ENCODE measurements around the gene CWC27. TPM values are rescaled to one million over a fixed set of nuclear protein-coding genes. Genes with fewer than 3 reads are reported as not detected.

Gene CWC27
- total RNA-seq, 4 donors from 2014 or later: 9.6 to 18.4 (median 12.6) TPM

DNA sequence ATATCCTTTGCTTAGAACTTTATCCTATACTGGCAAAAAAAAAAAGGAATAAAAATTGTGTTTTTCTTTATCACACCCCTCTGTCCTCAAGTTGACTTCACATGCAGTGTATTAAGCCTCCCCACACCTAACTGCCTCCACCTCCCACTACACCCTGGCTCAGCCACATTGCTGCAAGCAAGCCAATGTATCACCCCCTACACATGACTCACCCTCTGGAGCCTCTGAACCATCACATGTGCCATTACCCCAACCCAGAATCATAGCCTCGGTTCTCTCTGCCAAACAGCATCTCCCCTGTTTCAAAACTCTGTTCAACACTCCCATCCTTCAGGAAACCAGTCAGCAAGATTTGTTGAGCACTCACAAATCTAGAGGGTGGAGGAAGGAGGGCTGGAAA is 209.0 kb downstream of the CWC27 start:
- ATAC-seq (ENCODE audit: low FRiP score) (peak; percentile 98), DNase-seq (ENCODE audit: low spot score) (no peak)
- TF ChIP-seq, protein P1, sequence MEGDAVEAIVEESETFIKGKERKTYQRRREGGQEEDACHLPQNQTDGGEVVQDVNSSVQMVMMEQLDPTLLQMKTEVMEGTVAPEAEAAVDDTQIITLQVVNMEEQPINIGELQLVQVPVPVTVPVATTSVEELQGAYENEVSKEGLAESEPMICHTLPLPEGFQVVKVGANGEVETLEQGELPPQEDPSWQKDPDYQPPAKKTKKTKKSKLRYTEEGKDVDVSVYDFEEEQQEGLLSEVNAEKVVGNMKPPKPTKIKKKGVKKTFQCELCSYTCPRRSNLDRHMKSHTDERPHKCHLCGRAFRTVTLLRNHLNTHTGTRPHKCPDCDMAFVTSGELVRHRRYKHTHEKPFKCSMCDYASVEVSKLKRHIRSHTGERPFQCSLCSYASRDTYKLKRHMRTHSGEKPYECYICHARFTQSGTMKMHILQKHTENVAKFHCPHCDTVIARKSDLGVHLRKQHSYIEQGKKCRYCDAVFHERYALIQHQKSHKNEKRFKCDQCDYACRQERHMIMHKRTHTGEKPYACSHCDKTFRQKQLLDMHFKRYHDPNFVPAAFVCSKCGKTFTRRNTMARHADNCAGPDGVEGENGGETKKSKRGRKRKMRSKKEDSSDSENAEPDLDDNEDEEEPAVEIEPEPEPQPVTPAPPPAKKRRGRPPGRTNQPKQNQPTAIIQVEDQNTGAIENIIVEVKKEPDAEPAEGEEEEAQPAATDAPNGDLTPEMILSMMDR (IDR thresholded peaks at IDR 0.05): no peak

DNA sequence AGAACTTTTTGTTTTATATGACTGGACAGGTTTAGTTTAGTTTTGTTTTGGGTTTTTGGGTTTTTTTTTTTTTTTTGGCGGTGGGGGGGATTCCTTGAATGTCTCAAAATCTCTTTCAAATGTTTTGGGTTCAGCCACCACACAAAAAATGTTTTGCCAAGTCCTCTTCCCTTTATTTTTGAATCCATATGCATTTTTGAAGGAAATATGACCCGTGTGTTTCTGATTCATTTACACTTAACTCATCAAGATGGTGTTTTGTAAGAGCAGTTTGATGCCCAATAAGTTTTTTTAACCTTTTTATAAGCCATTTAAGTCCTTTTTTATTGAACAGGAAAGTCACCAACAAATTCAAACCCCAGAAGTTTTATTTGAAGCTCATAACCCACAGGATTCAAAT is 209.8 kb downstream of the CWC27 start:
- no peak for DNase-seq (ENCODE audit: low spot score)
- ATAC-seq (ENCODE audit: low FRiP score): no peak

DNA sequence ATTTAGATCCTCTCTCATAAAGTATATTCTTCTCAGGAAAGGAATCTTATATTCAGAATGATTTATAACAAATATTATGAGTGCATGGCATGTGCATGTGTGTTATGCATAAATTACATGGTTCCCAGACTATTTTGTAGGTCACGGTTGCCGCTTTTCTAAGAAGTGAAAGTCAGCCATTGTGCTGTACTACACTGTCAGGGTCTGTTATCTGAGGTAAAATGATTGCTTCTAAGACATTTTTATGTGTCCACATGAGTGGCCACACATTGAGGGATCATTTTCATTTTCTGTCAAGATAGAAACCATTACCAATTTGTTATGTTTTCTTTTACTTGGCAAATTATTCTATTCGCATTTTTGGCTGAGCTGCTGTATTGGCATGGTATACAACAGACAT is 210.8 kb downstream of the CWC27 start:
- TF ChIP-seq, protein P1 (IDR thresholded peaks at IDR 0.05): no peak
- ATAC-seq (ENCODE audit: low FRiP score) (no peak), DNase-seq (ENCODE audit: low spot score) (no peak)

More for the DNA sequence above, 209.8 kb downstream of the CWC27 start:
- TF ChIP-seq, protein P1 (IDR thresholded peaks at IDR 0.05): no peak

DNA sequence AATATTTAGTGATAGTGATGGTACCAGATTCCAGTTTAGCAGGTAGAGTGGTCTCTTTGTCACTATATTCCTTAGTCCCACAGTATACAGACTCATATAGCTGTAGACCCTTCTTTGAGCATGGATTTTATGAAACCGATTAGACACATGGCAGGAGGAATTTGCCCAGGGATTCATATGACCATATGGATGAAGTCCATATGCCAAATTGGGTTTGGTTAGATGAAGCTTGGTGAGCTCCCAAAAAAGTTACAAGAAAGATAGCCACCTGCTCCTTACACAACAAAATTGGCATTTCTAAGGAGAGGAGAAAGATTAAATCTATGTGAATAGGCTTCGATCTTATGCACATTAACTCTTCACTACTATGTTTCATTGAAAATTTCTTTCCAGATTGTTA is 211.4 kb downstream of the CWC27 start:
- TF ChIP-seq, protein P1 (IDR thresholded peaks at IDR 0.05): no peak
- ATAC-seq (ENCODE audit: low FRiP score): no peak
- DNase-seq (ENCODE audit: low spot score): no peak

DNA sequence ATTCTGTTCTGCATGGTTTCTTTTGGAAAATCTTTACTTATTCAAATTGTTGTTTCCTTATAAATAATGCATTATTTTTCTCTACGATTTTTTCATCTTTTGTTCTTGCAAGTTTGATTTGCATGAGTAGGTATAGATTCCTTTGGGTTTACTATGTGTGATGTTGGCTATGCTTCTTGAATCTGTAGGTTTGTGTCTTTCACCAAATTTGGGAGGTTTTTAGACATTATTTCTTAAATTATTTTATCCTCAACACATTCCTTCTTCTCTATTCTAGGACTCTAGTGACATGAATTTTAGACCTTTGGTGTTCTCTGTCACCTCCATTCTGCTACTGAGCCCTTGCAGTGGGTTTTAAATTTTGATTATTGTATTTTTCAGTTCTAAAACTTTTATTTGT is 219.0 kb downstream of the CWC27 start:
- TF ChIP-seq, protein P1 (IDR thresholded peaks at IDR 0.05): no peak
- ATAC-seq (ENCODE audit: low FRiP score) (no peak), DNase-seq (ENCODE audit: low spot score) (no peak)

DNA sequence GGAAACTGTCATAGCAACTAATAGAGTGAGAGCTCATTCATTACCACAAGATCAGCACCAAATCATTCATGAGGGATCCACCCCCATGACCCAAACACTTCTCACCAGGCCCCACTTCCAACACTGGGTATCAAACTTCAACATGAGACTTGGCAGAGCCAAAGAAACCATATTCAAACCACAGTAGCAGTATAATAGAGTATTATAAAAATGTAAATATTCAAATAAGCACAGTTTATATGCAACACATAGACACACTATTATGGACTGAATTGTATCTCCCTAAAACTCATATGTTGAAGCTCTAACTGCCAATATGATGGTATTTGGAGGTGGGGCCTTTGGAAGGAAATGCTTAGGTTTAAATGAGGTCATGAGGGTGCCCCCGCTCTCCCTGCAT is 240.5 kb downstream of the CWC27 start:
- DNase-seq (ENCODE audit: low spot score) (no peak), ATAC-seq (ENCODE audit: low FRiP score) (no peak)
- TF ChIP-seq, protein P1 (IDR thresholded peaks at IDR 0.05): no peak

DNA sequence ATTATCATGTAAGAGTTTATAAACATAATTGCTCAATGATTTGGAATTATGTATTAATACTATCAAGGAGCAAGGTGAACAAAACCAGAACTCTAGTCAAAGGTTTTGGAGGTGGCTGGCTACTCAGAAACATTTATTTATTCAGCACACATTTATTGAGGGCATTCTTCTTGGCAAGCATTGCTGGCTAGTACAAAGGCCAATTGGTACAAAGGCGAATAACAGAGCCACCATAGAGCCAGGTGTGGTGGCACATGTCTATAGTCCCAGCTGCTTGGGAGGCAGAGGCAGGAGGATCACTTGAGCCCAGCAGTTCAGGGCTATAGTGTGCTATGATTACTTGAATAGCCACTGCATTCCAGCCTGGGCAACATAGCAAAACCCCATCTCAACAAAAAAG is 242.1 kb downstream of the CWC27 start:
- ATAC-seq (ENCODE audit: low FRiP score) (no peak), DNase-seq (ENCODE audit: low spot score) (no peak)

More for the DNA sequence above, 242.1 kb downstream of the CWC27 start:
- TF ChIP-seq, protein P1 (IDR thresholded peaks at IDR 0.05): no peak
